Osteoblast (primary cell): ENCODE results near the gene PCDHGA1. TPM values are rescaled to one million over a fixed set of nuclear protein-coding genes. Genes with fewer than 3 reads are reported as not detected.
"Not testable (repeated sequence)": the region's sequence is repeated elsewhere in the genome, so short reads cannot be mapped to it uniquely, and the experiment has no call there.

Experiments
- DNase-seq: peaks from one replicate; pipeline ENCODE4 v3.0.0; 2011; ENCODE audit warnings: low spot score, mixed read lengths; ENCODE audit not compliant: insufficient read length; ENCODE audit errors: missing footprints
- H2AFZ ChIP-seq: 2 replicates; pipeline ENCODE4 v1.6.0; 2011; ENCODE audit warnings: mild to moderate bottlenecking, low read length
- H3K27ac ChIP-seq: 2 replicates; pipeline ENCODE4 v1.5.1; 2011; ENCODE audit warnings: mild to moderate bottlenecking, low read depth, low read length, moderate library complexity
- H3K27me3 ChIP-seq: 2 replicates; pipeline ENCODE4 v1.6.0; 2012; ENCODE audit warnings: mild to moderate bottlenecking, control low read depth, inconsistent platforms, low read length, moderate library complexity; ENCODE audit not compliant: insufficient read depth
- H3K36me3 ChIP-seq: 2 replicates; pipeline ENCODE4 v1.5.1; 2011; ENCODE audit warnings: mild to moderate bottlenecking, low read length, control low read depth, moderate library complexity; ENCODE audit not compliant: insufficient read depth
- H3K4me1 ChIP-seq: 2 replicates; pipeline ENCODE4 v1.5.1; 2011; ENCODE audit warnings: mild to moderate bottlenecking, low read length, control low read depth, moderate library complexity; ENCODE audit not compliant: insufficient read depth
- H3K4me2 ChIP-seq: 2 replicates; pipeline ENCODE4 v1.6.0; 2011; ENCODE audit warnings: mild to moderate bottlenecking, low read length; ENCODE audit not compliant: insufficient read depth
- H3K4me3 ChIP-seq: fragments of 200-600 bp; sonication (generic); 3 replicates; pipeline ENCODE4 v1.5.1; 2012; ENCODE audit warnings: mild to moderate bottlenecking, low read length, inconsistent platforms; ENCODE audit not compliant: insufficient read depth
- H3K79me2 ChIP-seq: 2 replicates; pipeline ENCODE4 v1.6.0; 2012; ENCODE audit warnings: mild to moderate bottlenecking, low read length, control low read depth, inconsistent platforms; ENCODE audit not compliant: insufficient read depth
- H3K9me3 ChIP-seq: 2 replicates; pipeline ENCODE4 v1.5.1; 2011; ENCODE audit warnings: low read depth, low read length, control low read depth
- H4K20me1 ChIP-seq: 2 replicates; pipeline ENCODE4 v1.6.0; 2012; ENCODE audit warnings: mild to moderate bottlenecking, low read length, control low read depth; ENCODE audit not compliant: insufficient read depth
- total RNA-seq: library from RNA; depleted of rRNA; stranded (reverse); fragments of >200 nt; gene quantifications from 2 replicates; pipeline ENCODE4 v1.2.3, GENCODE V29; 2012
- TF ChIP-seq, protein P1 (sequence below): IDR thresholded peaks from 2 replicates; pipeline ENCODE4 v1.5.1; 2011; ENCODE audit warnings: mild to moderate bottlenecking, low read depth, low read length, moderate library complexity; ENCODE audit errors: extremely low read depth

The PCDHGA1 gene
- total RNA-seq, 1 donor = 1.1 TPM

DNA sequence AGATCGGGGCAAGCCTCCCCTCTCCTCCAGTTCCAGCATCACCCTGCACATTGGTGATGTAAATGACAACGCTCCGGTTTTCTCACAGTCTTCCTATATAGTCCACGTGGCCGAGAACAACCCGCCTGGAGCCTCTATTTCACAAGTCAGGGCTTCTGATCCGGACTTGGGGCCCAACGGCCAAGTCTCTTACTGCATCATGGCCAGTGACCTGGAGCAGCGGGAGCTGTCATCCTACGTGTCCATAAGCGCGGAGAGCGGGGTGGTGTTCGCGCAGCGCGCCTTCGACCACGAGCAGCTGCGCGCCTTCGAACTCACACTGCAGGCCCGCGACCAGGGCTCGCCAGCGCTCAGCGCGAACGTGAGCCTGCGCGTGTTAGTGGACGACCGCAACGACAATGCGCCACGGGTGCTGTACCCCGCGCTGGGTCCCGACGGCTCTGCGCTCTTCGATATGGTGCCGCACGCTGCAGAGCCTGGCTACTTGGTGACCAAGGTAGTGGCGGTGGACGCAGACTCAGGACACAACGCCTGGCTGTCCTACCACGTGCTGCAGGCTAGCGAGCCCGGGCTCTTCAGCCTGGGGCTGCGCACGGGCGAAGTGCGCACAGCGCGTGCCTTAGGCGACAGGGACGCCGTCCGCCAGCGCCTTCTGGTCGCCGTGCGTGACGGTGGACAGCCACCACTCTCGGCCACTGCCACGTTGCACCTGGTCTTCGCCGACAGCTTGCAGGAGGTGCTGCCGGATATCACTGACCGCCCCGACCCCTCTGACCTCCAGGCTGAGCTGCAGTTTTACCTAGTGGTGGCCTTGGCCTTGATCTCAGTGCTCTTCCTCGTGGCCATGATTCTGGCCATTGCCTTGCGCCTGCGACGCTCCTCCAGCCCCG is 59.1 kb downstream of the PCDHGA1 start:
- H3K27ac ChIP-seq = no peak overlapping the region
- no peaks in the 10 kb centered on the region for H4K20me1 ChIP-seq
- H3K4me3 ChIP-seq = peak overlapping the region; percentile 7
- TF ChIP-seq, protein P1, sequence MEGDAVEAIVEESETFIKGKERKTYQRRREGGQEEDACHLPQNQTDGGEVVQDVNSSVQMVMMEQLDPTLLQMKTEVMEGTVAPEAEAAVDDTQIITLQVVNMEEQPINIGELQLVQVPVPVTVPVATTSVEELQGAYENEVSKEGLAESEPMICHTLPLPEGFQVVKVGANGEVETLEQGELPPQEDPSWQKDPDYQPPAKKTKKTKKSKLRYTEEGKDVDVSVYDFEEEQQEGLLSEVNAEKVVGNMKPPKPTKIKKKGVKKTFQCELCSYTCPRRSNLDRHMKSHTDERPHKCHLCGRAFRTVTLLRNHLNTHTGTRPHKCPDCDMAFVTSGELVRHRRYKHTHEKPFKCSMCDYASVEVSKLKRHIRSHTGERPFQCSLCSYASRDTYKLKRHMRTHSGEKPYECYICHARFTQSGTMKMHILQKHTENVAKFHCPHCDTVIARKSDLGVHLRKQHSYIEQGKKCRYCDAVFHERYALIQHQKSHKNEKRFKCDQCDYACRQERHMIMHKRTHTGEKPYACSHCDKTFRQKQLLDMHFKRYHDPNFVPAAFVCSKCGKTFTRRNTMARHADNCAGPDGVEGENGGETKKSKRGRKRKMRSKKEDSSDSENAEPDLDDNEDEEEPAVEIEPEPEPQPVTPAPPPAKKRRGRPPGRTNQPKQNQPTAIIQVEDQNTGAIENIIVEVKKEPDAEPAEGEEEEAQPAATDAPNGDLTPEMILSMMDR = no peak
- DNase-seq = no peak
- no peaks in the 10 kb centered on the region for H3K27me3 ChIP-seq
- H3K79me2 ChIP-seq = no peaks in the 10 kb centered on the region
- no peaks in the 10 kb centered on the region for H3K4me1 ChIP-seq
- no peak overlapping the region for H2AFZ ChIP-seq
- H3K4me2 ChIP-seq = no peak overlapping the region
- peaks cover 22% of the 10 kb centered on the region for H3K9me3 ChIP-seq
- H3K36me3 ChIP-seq = peaks cover 4% of the 10 kb centered on the region

DNA sequence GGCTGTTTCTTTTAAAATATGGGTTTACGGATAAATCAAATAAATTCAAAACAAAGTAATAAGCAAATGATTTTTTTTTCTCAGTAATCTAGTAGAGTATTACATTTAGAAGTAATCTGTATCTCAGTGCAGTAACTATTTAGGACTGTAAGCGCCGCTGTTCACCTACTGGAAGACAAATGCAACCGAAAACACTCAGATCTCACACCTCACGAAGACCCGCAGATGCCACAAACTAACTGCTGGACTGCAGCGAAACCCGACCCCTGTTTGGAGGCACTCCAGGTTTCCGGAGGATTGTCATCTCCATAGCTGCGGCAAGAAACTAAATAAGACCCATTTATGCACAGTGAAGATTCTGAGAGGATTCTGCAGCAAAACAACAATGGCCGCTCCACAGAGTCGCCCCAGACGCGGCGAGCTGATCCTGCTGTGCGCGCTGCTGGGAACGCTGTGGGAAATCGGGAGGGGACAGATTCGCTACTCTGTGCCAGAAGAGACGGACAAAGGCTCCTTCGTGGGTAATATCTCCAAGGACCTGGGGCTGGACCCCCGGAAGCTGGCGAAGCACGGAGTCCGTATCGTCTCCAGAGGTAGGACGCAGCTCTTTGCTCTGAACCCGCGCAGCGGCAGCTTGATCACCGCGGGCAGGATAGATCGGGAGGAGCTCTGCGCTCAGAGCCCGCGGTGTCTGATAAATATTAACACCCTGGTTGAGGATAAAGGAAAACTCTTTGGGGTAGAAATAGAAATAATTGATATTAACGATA is 62.3 kb downstream of the PCDHGA1 start, which contains the start of gene PCDHGA8:
Gene PCDHGA8, plus strand, starts transcription at position 205 of the 770 bp plus-strand sequence. Its CDS starts 181 bp downstream, at position 386.
- Histone ChIP-seq H3K79me2 (no peaks in the 10 kb centered on the region), H3K27ac (no peak within 1 kb of the TSS), H3K4me1 (no peaks in the 10 kb centered on the region), H3K36me3 (peaks cover 4% of the 10 kb centered on the region), H3K9me3 (peaks cover 22% of the 10 kb centered on the region), H3K27me3 (no peaks in the 10 kb centered on the region), H4K20me1 (no peaks in the 10 kb centered on the region), H3K4me2 (no peak within 1 kb of the TSS), H2AFZ (no peak within 1 kb of the TSS), H3K4me3 (peak within 1 kb of the TSS; percentile 2)
- TF ChIP-seq, protein P1 = peak; percentile 28
- DNase-seq = no peak

DNA sequence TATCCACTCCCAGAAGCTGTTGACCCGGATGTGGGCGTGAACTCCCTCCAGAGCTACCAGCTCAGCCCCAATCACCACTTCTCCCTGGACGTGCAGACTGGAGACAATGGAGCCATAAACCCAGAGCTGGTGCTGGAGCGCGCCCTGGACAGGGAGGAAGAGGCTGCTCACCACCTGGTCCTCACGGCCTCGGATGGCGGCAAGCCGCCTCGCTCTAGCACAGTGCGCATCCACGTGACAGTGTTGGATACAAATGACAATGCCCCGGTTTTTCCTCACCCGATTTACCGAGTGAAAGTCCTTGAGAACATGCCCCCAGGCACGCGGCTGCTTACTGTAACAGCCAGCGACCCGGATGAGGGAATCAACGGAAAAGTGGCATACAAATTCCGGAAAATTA is 63.0 kb downstream of the PCDHGA1 start:
- Histone ChIP-seq H3K9me3 (peaks cover 21% of the 10 kb centered on the region), H3K4me1 (no peaks in the 10 kb centered on the region), H3K36me3 (peaks cover 4% of the 10 kb centered on the region), H2AFZ (no peak overlapping the region), H3K4me2 (no peak overlapping the region), H3K4me3 (no peak overlapping the region), H3K27ac (no peak overlapping the region), H4K20me1 (no peaks in the 10 kb centered on the region), H3K27me3 (no peaks in the 10 kb centered on the region), H3K79me2 (no peaks in the 10 kb centered on the region)
- no peak for DNase-seq
- TF ChIP-seq, protein P1 = no peak

DNA sequence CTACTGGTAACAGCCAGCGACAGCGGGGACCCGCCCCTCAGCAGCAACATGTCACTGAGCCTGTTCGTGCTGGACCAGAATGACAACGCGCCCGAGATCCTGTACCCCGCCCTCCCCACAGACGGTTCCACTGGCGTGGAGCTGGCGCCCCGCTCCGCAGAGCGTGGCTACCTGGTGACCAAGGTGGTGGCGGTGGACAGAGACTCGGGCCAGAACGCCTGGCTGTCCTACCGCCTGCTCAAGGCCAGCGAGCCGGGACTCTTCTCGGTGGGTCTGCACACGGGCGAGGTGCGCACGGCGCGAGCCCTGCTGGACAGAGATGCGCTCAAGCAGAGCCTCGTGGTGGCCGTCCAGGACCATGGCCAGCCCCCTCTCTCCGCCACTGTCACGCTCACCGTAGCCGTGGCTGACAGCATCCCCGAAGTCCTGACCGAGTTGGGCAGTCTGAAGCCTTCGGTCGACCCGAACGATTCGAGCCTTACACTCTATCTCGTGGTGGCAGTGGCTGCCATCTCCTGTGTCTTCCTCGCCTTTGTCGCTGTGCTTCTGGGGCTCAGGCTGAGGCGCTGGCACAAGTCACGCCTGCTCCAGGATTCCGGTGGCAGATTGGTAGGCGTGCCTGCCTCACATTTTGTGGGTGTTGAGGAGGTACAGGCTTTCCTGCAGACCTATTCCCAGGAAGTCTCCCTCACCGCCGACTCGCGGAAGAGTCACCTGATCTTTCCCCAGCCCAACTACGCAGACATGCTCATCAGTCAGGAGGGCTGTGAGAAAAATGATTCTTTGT is 64.3 kb downstream of the PCDHGA1 start:
- H3K4me1 ChIP-seq, H3K4me2 ChIP-seq, H3K79me2 ChIP-seq, H3K27me3 ChIP-seq, H3K4me3 ChIP-seq, DNase-seq, H4K20me1 ChIP-seq, H2AFZ ChIP-seq, H3K36me3 ChIP-seq, H3K27ac ChIP-seq: not testable (repeated sequence)
- H3K9me3 ChIP-seq = peaks cover 23% of the 10 kb centered on the region
